Liver (tissue), 9 donors: Measurements from ENCODE around the gene WFDC12. TPM values are rescaled to one million over a fixed set of nuclear protein-coding genes. Genes with fewer than 3 reads are reported as not detected.

ENCODE experiments used
- DNase-seq: peaks from one replicate; pipeline ENCODE4 v3.0.0-alpha.2; 2017; ENCODE audit warnings: low spot score
- H3K27ac ChIP-seq, 2 donors: one replicate each; pipeline ENCODE4 v1.7.0; 2013; ENCODE audit warnings: inconsistent platforms in 2 of 2, low read length in 2 of 2, control low read depth in 1 of 2, low read depth in 1 of 2, mild to moderate bottlenecking in 1 of 2
- H3K27me3 ChIP-seq, 4 donors: one replicate each; pipeline versions ENCODE4 v1.6.1 to v1.7.0; 2013; ENCODE audit warnings: low read length in 3 of 4, inconsistent platforms in 1 of 4, mild to moderate bottlenecking in 1 of 4, moderate library complexity in 1 of 4; ENCODE audit not compliant: control insufficient read depth in 4 of 4, insufficient read depth in 4 of 4
- H3K36me3 ChIP-seq, 4 donors: one replicate each; pipeline versions ENCODE4 v1.6.1 to v1.7.0; 2013; ENCODE audit warnings: low read length in 3 of 4, mild to moderate bottlenecking in 3 of 4, low read depth in 1 of 4, moderate library complexity in 1 of 4; ENCODE audit not compliant: control insufficient read depth in 4 of 4, insufficient read depth in 3 of 4
- H3K4me1 ChIP-seq, 4 donors: one replicate each; pipeline versions ENCODE4 v1.6.1 to v1.7.0; 2013; ENCODE audit warnings: low read length in 3 of 4, mild to moderate bottlenecking in 3 of 4, moderate library complexity in 1 of 4; ENCODE audit not compliant: control insufficient read depth in 4 of 4, insufficient read depth in 4 of 4
- H3K4me3 ChIP-seq, 3 donors: one replicate each; pipeline versions ENCODE4 v1.6.1 to v1.7.0; 2013; ENCODE audit warnings: low read length in 3 of 3, control low read depth in 1 of 3, low read depth in 1 of 3, mild to moderate bottlenecking in 1 of 3
- H3K9ac ChIP-seq, 2 donors: one replicate each; pipeline ENCODE4 v1.7.0; 2013; ENCODE audit warnings: low read length in 2 of 2, mild to moderate bottlenecking in 2 of 2, moderate library complexity in 2 of 2, control low read depth in 1 of 2, low read depth in 1 of 2
- H3K9me3 ChIP-seq, 4 donors: one replicate each; pipeline versions ENCODE4 v1.6.1 to v1.7.0; 2013; ENCODE audit warnings: low read length in 3 of 4; ENCODE audit not compliant: control insufficient read depth in 4 of 4
- ATF3 ChIP-seq: IDR thresholded peaks from 2 replicates; pipeline ENCODE4 v1.6.1; 2016; ENCODE audit warnings: antibody characterized with exemption
- CTCF ChIP-seq: fragments of 150-350 bp; IDR thresholded peaks from 2 replicates; pipeline ENCODE4 v1.5.1; 2017; ENCODE audit warnings: improper control_type of control experiment, low read depth, low read length; ENCODE audit not compliant: missing input control
- FOXA1 ChIP-seq: IDR thresholded peaks from 2 replicates; pipeline ENCODE4 v1.6.1; 2016; ENCODE audit warnings: antibody characterized with exemption
- GABPA ChIP-seq, 2 donors: IDR thresholded peaks in 1 of 2; conservative IDR thresholded peaks in 1 of 2; 2 replicates each; pipeline ENCODE4 v1.6.1; 2016; ENCODE audit warnings: antibody characterized with exemption in 2 of 2, mild to moderate bottlenecking in 1 of 2, moderate library complexity in 1 of 2
- HNF4A ChIP-seq, 2 donors: conservative IDR thresholded peaks; 2 replicates each; pipeline ENCODE4 v1.6.1; 2016; ENCODE audit warnings: antibody characterized with exemption in 2 of 2, mild to moderate bottlenecking in 2 of 2
- HNF4G ChIP-seq: IDR thresholded peaks from 2 replicates; pipeline ENCODE4 v1.6.1; 2016; ENCODE audit warnings: antibody characterized with exemption
- JUND ChIP-seq, 2 donors: IDR thresholded peaks; 2 replicates each; pipeline ENCODE4 v1.6.1; 2016; ENCODE audit warnings: antibody characterized with exemption in 2 of 2
- NR2F2 ChIP-seq: IDR thresholded peaks from 2 replicates; pipeline ENCODE4 v1.6.1; 2016; ENCODE audit warnings: antibody characterized with exemption
- REST ChIP-seq: IDR thresholded peaks from 2 replicates; pipeline ENCODE4 v1.6.1; 2016; ENCODE audit warnings: antibody characterized with exemption, mild to moderate bottlenecking
- RXRA ChIP-seq, 2 donors: IDR thresholded peaks; 2 replicates each; pipeline ENCODE4 v1.6.1; 2017 to 2018; ENCODE audit warnings: antibody characterized with exemption in 2 of 2, mild to moderate bottlenecking in 1 of 2
- SP1 ChIP-seq: IDR thresholded peaks from 2 replicates; pipeline ENCODE4 v1.6.1; 2018; ENCODE audit warnings: antibody characterized with exemption, mild to moderate bottlenecking
- TAF1 ChIP-seq: conservative IDR thresholded peaks from 2 replicates; pipeline ENCODE4 v1.6.1; 2016; ENCODE audit warnings: antibody characterized with exemption, mild to moderate bottlenecking
- ZBTB33 ChIP-seq: IDR thresholded peaks from 2 replicates; pipeline ENCODE4 v1.6.1; 2016; ENCODE audit warnings: antibody characterized with exemption
- WGBS: extraction: QIAGEN DNeasy Blood & Tissue Kit; methylation state at CpG from one replicate; pipeline ENCODE4 v1.1.7; 2013; 5-methylcytosine and 5-hydroxymethylcytosine counted together
- polyA plus RNA-seq, 2 donors: library from polyadenylated mRNA; stranded (reverse) in 1 of 2; unstranded in 1 of 2; fragments of 200-250 nt in 1 of 2; fragments of >200 nt in 1 of 2; fragmentation: Nextera tagmentation in 1 of 2; extraction: Ambion mirVana in 1 of 2; gene quantifications; one replicate each; pipeline versions ENCODE4 v1.2.1 to v1.2.3, GENCODE V29; 2013 to 2015
- total RNA-seq, 2 donors: library from RNA; depleted of rRNA; stranded (reverse); fragments of >200 nt; gene quantifications; one replicate each; pipeline ENCODE4 v1.2.3, GENCODE V29; 2014
- donor health status: healthy.
- donor health status: healthy.
- donor health status: healthy.
- donor health status: healthy.
- donor health status: healthy.

The WFDC12 gene
- total and polyA plus RNA-seq, 4 donors: not detected

- no peaks in the 10 kb centered on the region for H3K27me3 ChIP-seq
- WGBS: 85% methylated on average over 3 of the region's 3 CpGs
- no peaks in the 10 kb centered on the region for H3K4me1 ChIP-seq
- no peak overlapping the region for H3K4me3 ChIP-seq
- no peaks in the 10 kb centered on the region for H3K9me3 ChIP-seq
- no peak overlapping the region for H3K27ac ChIP-seq
- H3K9ac ChIP-seq: no peak overlapping the region
- H3K36me3 ChIP-seq: peaks cover 0 to 7% (median 0%) of the 10 kb centered on the region in 4 donors
- no peak for TF ChIP-seq GABPA (IDR thresholded peaks at IDR 0.05 in 1 of 2, conservative IDR thresholded peaks at IDR 0.05 in 1 of 2)
- no peak for DNase-seq
Observed at GRCh38 chr20:45087097-45087790, 37.0 kb downstream of the WFDC12 start.

GRCh38 chr20:45085867-45086266, 38.4 kb downstream of the WFDC12 start:
- Histone ChIP-seq H3K36me3 (peaks cover 0 to 8% (median 2%) of the 10 kb centered on the region in 4 donors), H3K4me1 (no peaks in the 10 kb centered on the region), H3K27ac (no peak overlapping the region), H3K9ac (no peak overlapping the region), H3K9me3 (no peaks in the 10 kb centered on the region), H3K4me3 (no peak overlapping the region), H3K27me3 (no peaks in the 10 kb centered on the region)
- TF ChIP-seq HNF4A (conservative IDR thresholded peaks at IDR 0.05): no peak
- TF ChIP-seq HNF4G: no peak
- no peak for TF ChIP-seq ZBTB33
- no peak for TF ChIP-seq REST
- no peak for TF ChIP-seq JUND (IDR thresholded peaks at IDR 0.05)
- no peak for TF ChIP-seq RXRA (IDR thresholded peaks at IDR 0.05)
- TF ChIP-seq CTCF: no peak
- TF ChIP-seq SP1: no peak
- 100% methylated on average over 1 of the region's 1 CpG for WGBS
- no peak for DNase-seq

GRCh38 chr20:45085289-45085688, 39.0 kb downstream of the WFDC12 start:
- Histone ChIP-seq H3K27ac (no peak overlapping the region), H3K27me3 (no peaks in the 10 kb centered on the region), H3K9ac (no peak overlapping the region), H3K9me3 (no peaks in the 10 kb centered on the region), H3K4me1 (no peaks in the 10 kb centered on the region), H3K4me3 (no peak overlapping the region), H3K36me3 (peaks cover 0 to 8% (median 2%) of the 10 kb centered on the region in 4 donors)
- TF ChIP-seq HNF4G: no peak
- no peak for TF ChIP-seq NR2F2
- TF ChIP-seq ZBTB33: no peak
- TF ChIP-seq TAF1: no peak
- no peak for TF ChIP-seq FOXA1
- TF ChIP-seq CTCF: no peak
- no peak for TF ChIP-seq HNF4A (conservative IDR thresholded peaks at IDR 0.05)
- TF ChIP-seq ATF3: no peak
- no peak for DNase-seq
- WGBS: 81% methylated on average over 2 of the region's 2 CpGs
